HG03060 (cell line): ENCODE measurements around the gene SLC22A23.

ENCODE experiments used
- ATAC-seq: cut with Tn5 transposase; IDR thresholded peaks from one replicate; pipeline ENCODE4 v1.9.1; 2021; ENCODE audit warnings: low read depth, moderate number of reproducible peaks; ENCODE audit not compliant: unreplicated experiment

The SLC22A23 gene

DNA sequence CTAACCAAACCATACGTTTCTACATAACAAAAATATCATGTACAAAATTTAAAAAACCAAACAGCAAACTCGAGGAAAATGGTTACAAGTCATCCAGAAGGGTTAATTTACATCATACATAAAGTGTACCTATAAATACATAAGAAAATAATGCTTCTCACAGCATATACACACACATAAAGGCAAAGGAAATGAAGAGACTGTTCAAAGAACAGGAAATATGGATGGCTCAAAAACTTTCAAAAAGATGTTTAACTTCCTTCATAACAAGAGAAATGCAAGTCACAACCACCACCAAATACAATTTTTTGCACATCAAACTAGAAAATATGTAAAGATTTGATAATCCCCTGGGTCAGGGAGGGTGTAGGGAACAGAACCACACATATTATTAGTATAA, 7.5 kb downstream of the SLC22A23 start:
- no peak for ATAC-seq

DNA sequence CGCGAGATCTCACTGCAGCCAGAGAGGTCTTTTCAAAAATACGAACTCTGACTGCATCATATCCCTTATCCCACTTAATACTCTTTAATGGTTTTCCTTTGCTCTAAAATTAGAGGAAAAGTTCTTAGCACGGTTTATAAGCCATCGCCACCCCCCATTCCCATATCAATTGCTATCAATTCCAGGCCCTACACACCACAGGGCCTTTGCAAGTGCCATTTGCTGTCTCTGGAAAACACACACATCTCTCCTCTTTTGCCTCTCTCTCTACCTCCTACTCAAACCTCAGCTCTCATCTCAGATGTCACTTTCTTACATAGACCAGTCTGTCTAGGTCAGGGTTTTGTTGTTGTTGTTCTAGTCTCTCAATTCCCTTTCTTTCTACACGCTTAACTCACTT, 9.8 kb downstream of the SLC22A23 start:
- no peak for ATAC-seq

DNA sequence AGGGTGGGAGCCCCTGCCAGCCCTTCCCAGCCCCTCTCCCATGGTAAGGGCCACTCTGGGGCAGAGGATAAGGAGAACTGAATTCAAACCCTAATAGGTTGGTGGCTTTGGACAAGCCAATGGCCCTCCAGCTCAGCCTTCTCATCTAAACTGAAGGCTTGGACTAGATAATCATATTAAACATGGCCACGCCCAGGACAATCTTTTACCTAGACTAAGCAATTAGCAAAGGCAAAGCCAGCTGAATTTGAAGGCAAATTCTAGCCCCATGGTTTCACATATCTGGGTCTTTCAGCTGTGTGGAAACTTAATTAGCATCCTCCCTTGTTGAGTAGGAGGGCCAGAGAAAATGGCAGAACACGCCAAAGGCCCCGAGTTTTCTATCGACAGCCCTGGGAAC, 10.7 kb downstream of the SLC22A23 start:
- ATAC-seq: no peak

DNA sequence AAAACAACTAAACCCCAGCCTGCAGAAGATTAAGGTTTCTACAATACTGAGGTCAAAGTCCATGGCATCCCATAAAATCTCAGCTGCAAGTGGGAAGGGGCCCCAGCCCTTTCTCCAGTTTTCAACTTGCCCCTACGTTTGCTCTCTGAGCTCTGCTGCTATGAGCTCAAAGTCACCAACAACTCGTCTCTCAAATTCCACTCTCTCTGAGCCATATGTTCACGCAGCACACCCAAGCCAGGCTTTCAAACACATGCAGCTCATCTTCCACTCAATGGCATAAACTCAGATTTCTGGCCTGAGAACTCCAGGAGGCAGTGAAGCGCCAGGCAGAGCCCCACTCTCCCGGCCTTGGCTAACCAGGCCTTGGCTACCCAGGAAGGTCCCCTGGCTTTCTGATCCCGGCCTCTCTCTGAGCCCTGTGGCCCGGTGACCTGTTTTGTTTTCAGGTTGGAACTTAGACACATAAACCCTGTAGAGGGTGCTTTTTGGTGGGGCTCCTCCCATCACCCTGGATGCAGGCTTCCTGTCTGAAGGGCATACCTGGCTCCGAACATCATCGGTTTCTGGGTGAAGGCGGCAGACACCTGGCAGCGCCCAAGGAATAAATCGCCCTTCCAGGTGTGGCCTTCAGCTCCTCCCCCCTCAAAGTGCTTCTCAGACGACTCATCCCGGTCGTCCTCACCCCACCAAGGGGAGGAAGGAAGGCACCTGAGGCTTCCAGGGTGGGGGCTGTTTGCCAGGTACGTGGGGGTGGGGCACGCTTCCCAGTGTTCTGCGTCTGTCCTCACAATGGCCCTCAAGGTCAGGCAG, 12.4 kb downstream of the SLC22A23 start:
- ATAC-seq: no peak

DNA sequence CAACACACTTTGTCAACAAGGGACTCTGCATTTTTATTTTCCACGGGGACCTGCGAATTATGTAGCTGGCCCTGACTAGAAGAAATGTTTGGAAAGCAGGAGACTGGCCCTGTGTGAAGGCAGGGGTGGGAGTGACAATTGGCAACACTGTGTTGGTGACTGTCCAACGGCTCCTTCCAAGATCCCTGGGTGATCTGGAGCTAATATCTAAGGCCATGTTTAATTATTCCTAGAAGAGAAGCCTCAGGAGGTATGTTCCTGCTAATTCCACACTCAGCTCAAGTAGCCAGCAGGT, 13.7 kb downstream of the SLC22A23 start:
- ATAC-seq: no peak

DNA sequence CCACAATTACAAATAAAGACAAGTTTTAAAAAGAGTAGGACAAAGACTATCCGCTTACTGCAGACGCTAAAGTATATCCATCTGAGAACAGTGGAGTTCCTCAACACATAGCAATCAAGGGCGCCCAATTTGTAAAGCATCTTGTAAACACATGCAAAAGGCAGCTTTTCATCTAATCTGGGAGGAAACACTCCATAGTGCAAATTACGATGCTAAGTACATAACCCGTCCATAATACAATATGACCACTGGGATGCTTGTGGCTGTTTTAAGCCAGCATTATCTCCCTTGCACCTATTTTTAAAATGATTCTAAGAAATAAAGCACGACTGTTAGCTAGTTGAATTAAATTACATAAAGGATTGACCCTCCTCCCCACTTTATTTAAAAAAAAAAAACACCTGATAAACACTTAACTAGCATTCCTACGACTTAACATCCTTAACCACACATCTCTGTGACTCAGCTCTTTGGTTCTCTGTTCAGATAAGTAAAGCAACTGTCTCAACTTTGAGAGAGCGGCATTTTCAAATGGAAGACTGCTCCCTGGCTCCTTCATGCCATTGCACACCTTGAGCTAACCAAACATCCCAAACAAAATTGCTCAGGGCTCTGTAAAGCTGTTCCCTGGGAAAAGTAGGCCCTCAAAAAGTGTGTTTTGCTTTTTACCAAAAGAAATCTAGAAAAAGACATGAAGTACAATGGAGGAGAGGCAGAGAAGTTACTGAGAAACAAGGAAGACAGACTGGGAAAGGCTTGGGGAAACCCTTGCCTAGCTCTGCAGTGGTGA, 14.2 kb downstream of the SLC22A23 start:
- no peak for ATAC-seq

DNA sequence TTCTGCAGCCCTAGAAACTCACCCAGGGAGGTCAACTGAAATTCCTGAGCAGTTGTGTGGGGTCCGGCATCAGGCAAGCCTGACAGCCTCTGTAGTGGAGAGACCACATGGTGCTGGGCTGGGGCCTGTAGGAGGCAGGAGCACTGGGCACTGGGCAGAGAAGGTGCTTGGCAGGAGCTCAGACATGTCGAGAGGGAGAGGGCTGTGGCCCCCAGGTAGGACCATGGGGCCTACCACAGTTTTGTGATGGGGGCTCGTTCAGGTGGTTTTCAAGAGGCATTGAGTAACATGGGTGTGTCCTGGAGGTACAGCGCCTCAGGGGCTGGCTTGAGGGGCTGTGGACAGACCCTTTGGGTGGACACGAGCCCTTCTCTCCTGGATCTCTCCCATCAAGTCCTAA, 15.9 kb downstream of the SLC22A23 start:
- ATAC-seq: no peak

DNA sequence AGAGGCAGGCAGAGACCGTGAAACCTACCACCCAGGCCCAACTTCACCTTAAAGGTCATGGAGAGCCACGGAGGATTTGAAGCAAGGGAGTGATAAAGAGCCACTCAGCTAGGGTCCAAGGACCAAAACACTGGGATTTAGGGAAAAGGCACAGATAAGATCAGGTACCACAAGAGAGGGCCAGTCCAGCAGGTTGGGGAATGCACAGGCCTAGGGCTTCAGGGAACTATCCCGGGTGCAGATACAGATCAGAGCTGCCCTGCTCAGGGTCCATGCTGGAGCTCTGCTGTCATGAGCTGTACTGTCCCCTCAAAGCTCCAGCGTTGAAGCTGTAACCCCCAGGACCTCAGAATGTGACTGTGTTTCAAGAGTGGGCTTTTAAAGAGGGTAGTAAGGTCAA, 16.9 kb downstream of the SLC22A23 start:
- no peak for ATAC-seq

DNA sequence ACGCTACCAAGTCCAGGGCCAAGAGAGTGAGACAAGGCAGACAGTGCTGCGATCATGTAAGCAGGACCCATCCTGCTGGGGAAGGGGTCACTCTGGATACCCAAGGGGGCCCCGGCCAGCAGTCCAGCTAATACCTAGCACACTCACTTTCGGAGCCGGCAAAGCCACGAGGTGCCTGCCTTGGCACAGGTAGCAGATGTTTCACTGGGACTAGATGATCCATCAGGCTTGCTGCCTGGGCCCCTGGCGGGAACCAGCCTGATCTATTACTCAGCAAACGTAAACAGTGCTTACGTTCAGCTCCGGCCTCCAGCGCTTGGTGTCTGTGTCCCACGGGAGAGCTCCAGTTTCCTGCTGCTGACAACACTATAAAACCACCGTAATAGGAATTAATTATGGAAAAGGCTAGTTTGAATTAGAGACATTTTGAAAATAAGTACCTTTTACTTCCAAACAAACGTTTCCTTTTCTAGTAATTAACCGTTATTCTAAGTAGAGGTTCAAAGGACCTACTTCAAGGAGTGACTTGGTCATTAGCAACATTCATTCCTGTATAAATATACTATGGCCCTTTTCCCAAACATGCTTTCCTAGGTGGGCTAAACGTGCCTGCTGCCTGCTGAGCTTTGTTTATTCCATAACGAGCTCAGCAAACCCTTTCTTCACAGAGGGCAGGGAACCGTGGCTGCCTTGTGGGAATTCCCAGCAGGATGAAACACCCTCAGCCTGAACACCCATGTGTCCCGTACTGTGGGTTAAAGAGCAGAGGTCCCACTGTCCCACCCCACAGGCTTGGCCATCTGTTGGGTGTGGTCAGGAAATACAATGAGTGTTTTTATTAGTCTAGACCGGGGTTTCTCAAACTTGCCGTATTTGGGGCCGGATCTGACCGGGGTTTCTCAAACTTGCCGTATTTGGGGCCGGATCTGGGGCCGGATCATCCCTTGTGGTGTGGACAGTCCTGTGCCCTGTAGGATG, 18.4 kb downstream of the SLC22A23 start:
- ATAC-seq: no peak

DNA sequence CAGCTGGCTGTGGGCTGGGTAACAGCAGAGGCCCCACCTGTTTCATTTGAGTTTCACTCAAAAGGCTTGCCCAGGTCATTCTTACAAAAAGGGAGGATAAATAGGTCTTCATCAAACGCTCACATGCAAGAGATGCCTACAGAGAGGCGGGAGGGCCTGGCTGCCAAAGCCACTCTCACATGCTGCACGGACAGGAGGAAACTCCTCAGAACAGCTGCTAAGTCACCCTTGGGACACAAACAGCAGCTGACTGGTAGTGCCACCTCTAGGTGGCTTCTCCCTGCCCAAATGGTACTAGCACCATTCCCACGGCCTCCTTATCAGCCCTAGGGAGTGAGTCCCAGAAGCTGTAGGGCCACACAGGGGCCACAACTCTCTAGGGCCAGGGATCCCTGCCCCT, 23.8 kb downstream of the SLC22A23 start:
- ATAC-seq: no peak

DNA sequence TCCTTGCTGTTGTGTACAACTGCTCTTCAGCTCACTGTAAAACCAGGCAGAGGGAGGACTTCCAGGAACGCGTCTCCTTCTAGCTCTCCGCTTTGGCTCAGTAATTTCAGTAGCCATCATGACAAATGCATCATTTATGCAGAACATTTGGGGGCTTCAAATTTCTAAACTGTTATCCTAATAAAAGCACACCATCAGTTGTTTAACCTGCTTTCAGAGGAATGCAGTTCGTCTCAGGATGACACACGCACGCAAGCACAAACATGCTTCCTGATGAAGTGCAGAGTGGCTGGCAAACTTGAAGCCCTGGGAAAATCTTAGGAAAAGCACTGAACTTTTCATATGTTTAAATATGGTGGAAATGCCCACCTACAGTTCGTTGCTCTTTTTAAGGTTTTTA, 24.4 kb downstream of the SLC22A23 start:
- no peak for ATAC-seq

DNA sequence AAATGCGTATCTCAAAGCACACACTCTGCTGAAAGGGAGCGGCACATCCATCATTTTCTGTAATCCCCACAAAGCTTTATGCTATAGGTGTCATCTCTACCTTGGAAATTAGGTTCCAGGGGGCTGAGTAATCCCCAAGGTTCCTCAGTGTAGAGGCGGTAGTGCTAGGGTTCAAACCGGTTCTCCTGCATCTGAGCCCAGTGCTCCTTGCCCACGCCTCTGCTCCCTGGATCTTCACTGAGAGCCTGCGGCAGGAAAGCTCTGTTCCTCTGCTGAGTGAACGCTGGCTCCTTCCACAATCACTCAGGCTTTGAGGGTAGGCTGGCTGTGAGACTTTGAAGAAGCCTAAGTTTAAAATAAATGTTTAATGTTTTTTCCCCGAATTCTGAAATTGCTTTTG, 24.9 kb downstream of the SLC22A23 start:
- no peak for ATAC-seq

DNA sequence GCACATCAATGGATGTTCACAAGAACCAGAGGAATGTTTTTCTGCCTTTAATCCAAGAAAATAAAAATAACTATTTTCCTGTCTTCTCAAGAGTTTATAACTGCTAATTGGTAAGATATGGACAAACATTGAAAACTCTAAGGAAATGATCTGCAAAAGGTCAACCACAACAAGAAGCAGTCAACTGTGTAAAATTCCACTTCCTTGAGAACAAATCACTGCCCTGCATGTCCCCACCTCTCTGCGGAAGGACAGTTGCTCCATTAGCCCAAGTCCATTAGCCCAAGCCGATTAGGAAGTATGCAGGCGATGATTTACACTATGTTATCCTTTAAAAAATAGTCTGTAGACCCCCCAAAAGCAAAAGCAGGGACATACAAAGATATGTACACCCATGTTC, 27.6 kb downstream of the SLC22A23 start:
- ATAC-seq: no peak

DNA sequence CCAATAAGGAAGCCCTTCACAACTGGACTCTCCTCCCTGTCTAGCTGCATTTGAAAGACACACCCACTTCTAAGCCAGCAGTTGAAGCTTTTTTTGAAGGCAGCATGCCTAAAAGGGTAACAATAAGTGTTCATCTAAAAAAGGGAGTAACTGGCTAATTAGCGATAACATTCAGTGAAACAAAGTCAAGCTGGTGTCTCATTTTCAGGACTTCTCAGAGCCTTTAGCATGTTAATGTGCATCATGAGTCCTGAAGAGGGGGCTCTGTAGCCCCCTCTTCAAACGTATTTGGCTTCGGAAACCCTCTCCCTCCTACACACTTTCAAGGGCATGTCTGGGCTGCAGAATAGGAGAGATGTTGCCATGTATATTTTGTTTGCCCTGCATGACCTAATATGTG, 28.1 kb downstream of the SLC22A23 start:
- ATAC-seq: no peak

DNA sequence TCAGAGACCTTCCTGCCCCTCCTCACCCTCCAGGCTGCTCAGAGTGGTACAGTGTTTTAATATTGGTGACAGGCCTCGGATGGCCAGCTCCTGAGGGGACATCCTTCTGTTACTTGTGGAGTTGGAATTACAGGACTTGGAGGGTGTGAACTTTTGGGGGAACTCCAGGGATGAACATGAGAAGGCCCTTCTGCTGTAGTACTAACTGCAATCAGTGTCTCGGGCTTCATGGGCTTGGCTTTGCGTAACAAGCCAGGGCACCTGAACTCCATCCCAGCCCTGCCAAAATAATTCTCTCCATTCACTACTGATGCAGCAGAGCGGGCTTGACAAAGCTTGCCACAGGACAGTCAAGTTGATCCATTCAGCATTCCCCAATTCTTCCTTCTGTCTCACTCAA, 28.6 kb downstream of the SLC22A23 start:
- no peak for ATAC-seq

DNA sequence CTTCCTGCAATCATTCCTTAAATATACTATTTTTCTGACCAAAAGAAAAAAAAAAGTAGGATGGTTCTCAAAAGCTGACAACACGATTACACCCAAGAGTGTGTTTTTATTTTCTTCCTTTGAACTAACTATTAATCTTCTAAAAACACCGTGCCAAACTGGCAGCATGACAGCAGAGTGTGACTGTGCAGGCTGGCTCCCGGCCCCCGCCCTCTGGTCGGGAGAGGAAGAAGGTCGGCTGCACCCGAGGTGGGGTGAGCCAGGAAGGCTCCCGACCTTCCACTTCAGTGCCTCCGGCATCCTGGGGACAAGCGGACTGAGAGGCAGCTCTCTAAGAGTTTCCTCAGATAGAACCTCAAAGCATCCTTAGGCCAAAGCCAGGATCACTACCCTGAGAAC, 29.2 kb downstream of the SLC22A23 start:
- no peak for ATAC-seq

DNA sequence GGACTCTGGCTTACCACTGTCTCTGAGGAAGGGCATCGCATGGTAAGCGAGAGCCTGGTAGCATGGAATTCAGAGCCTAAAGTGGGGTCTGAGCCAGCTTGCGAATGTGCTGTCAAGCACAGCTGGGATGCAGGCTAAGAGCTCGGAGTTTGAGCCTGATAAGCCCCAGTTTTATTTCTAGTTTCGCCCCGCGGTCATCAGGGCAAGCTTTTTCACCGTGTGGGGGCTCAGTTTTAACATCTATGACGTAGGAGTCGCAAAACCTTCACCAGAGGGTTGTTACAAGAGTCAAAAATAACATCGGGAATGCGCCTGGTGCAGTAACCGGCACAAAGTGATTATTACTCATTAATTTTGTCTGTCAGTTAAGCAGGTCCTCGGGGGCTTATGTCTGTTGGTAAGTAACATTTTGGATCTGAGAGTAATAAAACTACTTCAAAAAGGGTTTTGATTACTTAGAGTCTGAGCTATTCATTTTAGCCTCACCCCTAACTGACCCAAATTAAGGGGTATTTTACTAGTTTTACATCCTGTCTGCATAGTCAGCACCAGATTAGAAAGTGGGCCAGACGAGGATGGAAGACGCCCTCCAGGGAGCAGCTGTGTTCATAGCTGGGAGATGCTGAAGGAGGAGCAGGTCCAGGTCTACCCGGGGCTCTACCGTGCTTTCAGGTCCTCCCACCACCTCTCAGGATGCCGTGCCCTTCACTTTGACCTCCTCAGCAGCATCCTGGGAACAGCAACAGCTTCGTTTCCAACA, 29.7 kb downstream of the SLC22A23 start:
- ATAC-seq: no peak

DNA sequence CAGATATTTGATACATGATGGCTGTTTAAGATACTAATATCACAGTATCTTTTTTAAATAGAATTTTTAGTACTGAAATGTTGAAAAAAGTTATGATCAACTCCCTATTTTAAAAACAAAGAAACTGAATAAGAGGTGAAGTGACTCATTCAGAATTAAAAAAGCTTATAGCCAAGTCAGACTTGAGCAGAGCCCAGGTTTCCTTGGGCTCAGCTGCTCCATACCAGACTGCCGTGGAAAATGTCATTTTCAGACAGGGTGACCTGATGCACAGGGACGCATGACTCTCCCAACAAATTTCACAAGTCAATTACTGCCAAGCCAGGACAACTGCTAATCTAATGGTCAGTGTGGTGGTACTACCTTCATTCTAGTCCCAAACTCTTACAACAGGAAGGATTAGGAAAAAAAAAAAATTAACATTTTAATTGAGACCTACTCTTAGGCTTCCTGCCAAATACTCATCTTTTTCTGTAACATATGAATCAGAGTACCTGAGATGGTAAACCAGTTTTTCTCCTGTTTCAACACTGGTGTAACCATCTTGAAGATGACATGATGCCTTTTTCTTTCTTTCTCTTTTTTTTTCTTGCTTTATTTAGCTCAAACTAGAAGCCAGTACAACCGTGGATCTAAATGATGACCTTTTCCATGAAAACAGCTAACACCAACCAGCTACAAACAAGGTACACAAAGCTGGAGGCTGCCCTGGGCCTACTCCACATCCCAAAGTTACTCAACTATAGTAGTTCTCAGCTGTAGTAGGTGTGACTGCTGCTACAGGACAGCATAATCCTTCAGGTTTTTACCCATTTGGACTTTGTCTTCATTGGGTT, 30.5 kb downstream of the SLC22A23 start:
- no peak for ATAC-seq

DNA sequence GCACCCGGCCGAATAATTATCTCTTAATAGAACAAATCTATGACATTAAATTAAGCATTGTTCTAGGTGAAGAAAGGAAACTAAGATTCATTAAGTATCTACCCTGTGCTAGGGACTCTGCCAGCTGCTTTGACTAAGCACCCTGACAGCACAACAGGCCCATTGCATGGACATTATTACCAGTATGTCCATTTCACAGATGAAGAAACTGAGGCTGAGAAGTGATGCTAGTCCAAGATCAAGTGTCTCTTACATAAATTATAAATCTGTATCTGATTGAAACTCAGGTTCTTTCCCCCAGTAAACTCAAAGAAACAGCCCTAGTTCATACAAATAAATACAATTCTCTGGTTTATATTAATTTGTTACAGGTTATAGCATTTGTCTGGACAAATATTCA, 31.3 kb downstream of the SLC22A23 start:
- no peak for ATAC-seq
